Spinal cord (tissue), 10 donors: ENCODE results near the gene ACACA. TPM values are rescaled to one million over a fixed set of nuclear protein-coding genes. Genes with fewer than 3 reads are reported as not detected.
A peak's percentile ranks its signal among the peaks of the same experiment; 100 is the strongest.

Experiments
- DNase-seq, 6 donors: peaks; one replicate each; pipeline versions ENCODE4 v3.0.0 to v3.0.0-alpha.2; 2013 to 2015; ENCODE audit warnings: low spot score in 6 of 6, low read depth in 4 of 6
- H3K27ac ChIP-seq: one replicate; pipeline ENCODE4 v1.5.1; 2013; ENCODE audit warnings: low read depth, low read length, control low read depth
- H3K27me3 ChIP-seq: one replicate; pipeline ENCODE4 v1.6.1; 2013; ENCODE audit warnings: low read length; ENCODE audit not compliant: control insufficient read depth, insufficient read depth
- H3K36me3 ChIP-seq: one replicate; pipeline ENCODE4 v1.6.1; 2013; ENCODE audit warnings: low read length; ENCODE audit not compliant: control insufficient read depth, insufficient read depth
- H3K4me1 ChIP-seq: one replicate; pipeline ENCODE4 v1.6.1; 2013; ENCODE audit warnings: low read length; ENCODE audit not compliant: control insufficient read depth, insufficient read depth
- H3K4me3 ChIP-seq: one replicate; pipeline ENCODE4 v1.5.1; 2013; ENCODE audit warnings: low read depth, low read length, control low read depth
- H3K9me3 ChIP-seq: one replicate; pipeline ENCODE4 v1.6.1; 2013; ENCODE audit warnings: low read length; ENCODE audit not compliant: control insufficient read depth, insufficient read depth
- WGBS: methylation state at CpG from one replicate; pipeline ENCODE4 v1.1.5; 2013; ENCODE audit warnings: missing lambda C conversion rate; ENCODE audit not compliant: insufficient coverage; 5-methylcytosine and 5-hydroxymethylcytosine counted together
- polyA plus RNA-seq, 2 donors: library from polyadenylated mRNA; unstranded; fragments of 120-200 nt; gene quantifications; one replicate each; pipeline ENCODE4 v1.2.1, GENCODE V29; 2013; ENCODE audit not compliant: insufficient read length in 2 of 2
- total RNA-seq, 2 donors: library from RNA; depleted of rRNA in 1 of 2; stranded (reverse); fragments of 120-200 nt in 1 of 2; fragments of >200 nt in 1 of 2; gene quantifications; one replicate each; pipeline versions ENCODE4 v1.2.3 to v1.2.4, GENCODE V29; 2013 to 2014
- donor health status: healthy.

ACACA gene
- total and polyA plus RNA-seq, 4 donors = 62.3 to 94.4 (median 80.5) TPM

- no peak overlapping the region for H3K4me3 ChIP-seq
- no peak overlapping the region for H3K27ac ChIP-seq
- peaks cover 13% of the 10 kb centered on the region for H3K27me3 ChIP-seq
- 49% methylated on average over 9 of the region's 25 CpGs for WGBS
- DNase-seq = peak in 1 of 6 donors; percentile 85
- H3K9me3 ChIP-seq = no peaks in the 10 kb centered on the region
- H3K4me1 ChIP-seq = peaks cover 23% of the 10 kb centered on the region
- peaks cover 3% of the 10 kb centered on the region for H3K36me3 ChIP-seq
Measured at GRCh38 chr17:37066322-37067255, 340.0 kb downstream of the ACACA start.

- Histone ChIP-seq H3K9me3 (no peaks in the 10 kb centered on the region), H3K4me1 (peaks cover 23% of the 10 kb centered on the region), H3K27me3 (peaks cover 13% of the 10 kb centered on the region), H3K4me3 (no peak overlapping the region), H3K36me3 (peaks cover 3% of the 10 kb centered on the region), H3K27ac (no peak overlapping the region)
- WGBS = 58% methylated on average over 21 of the region's 23 CpGs
- DNase-seq = no peak
Measured at GRCh38 chr17:37065486-37066321, 340.9 kb downstream of the ACACA start.

GRCh38 chr17:37064956-37065355 lies 341.7 kb downstream of the ACACA start:
- Histone ChIP-seq H3K27ac (no peak overlapping the region), H3K4me1 (peaks cover 23% of the 10 kb centered on the region), H3K36me3 (peaks cover 3% of the 10 kb centered on the region), H3K9me3 (no peaks in the 10 kb centered on the region), H3K4me3 (no peak overlapping the region), H3K27me3 (peaks cover 13% of the 10 kb centered on the region)
- WGBS = 54% methylated on average over 8 of the region's 8 CpGs
- peak in 1 of 6 donors; percentile 43 for DNase-seq

GRCh38 chr17:37064206-37064605 lies 342.4 kb downstream of the ACACA start:
- Histone ChIP-seq H3K27me3 (peaks cover 13% of the 10 kb centered on the region), H3K9me3 (no peaks in the 10 kb centered on the region), H3K4me3 (no peak overlapping the region), H3K4me1 (peaks cover 23% of the 10 kb centered on the region), H3K36me3 (peaks cover 3% of the 10 kb centered on the region), H3K27ac (no peak overlapping the region)
- 52% methylated on average over 5 of the region's 11 CpGs for WGBS
- no peak for DNase-seq

GRCh38 chr17:37062021-37062420 lies 344.6 kb downstream of the ACACA start:
- Histone ChIP-seq H3K27me3 (peaks cover 11% of the 10 kb centered on the region), H3K4me1 (peaks cover 23% of the 10 kb centered on the region), H3K9me3 (no peaks in the 10 kb centered on the region), H3K36me3 (peaks cover 3% of the 10 kb centered on the region), H3K4me3 (no peak overlapping the region), H3K27ac (no peak overlapping the region)
- DNase-seq = no peak
- 57% methylated on average over 8 of the region's 9 CpGs for WGBS

GRCh38 chr17:37060928-37061327 lies 345.7 kb downstream of the ACACA start:
- no peaks in the 10 kb centered on the region for H3K9me3 ChIP-seq
- DNase-seq = no peak
- WGBS = 83% methylated on average over 1 of the region's 7 CpGs

DNA sequence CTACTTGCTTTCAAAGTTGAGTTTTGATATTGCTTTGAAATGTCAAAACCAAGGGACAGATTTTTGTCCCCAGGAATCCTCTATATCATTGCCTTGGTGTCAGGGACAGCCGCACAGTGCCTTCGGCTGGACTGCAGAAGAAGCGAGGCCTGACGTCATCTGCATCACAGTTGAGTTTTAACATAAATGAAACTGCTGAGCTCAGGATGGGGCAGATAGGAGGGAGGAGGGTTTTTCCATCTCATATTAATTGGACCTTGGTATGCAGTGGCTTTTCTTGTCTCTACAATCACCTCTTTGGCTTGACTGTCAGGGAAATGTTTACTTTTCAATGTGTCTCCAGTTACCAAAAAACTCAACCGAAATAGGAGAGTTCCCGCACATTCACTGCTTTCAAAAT lies 346.5 kb downstream of the ACACA start:
- H3K27ac ChIP-seq = no peak overlapping the region
- H3K9me3 ChIP-seq = no peaks in the 10 kb centered on the region
- H3K4me3 ChIP-seq = no peak overlapping the region
- peaks cover 7% of the 10 kb centered on the region for H3K4me1 ChIP-seq
- no peak for DNase-seq
- peaks cover 5% of the 10 kb centered on the region for H3K36me3 ChIP-seq
- WGBS = 92% methylated on average over 6 of the region's 6 CpGs
- no peaks in the 10 kb centered on the region for H3K27me3 ChIP-seq

More at GRCh38 chr17:37060928-37061327, 345.7 kb downstream of the ACACA start:
- no peak overlapping the region for H3K27ac ChIP-seq
- peaks cover 15% of the 10 kb centered on the region for H3K4me1 ChIP-seq
- no peak overlapping the region for H3K4me3 ChIP-seq
- H3K36me3 ChIP-seq = peaks cover 5% of the 10 kb centered on the region
- H3K27me3 ChIP-seq = peaks cover 3% of the 10 kb centered on the region

DNA sequence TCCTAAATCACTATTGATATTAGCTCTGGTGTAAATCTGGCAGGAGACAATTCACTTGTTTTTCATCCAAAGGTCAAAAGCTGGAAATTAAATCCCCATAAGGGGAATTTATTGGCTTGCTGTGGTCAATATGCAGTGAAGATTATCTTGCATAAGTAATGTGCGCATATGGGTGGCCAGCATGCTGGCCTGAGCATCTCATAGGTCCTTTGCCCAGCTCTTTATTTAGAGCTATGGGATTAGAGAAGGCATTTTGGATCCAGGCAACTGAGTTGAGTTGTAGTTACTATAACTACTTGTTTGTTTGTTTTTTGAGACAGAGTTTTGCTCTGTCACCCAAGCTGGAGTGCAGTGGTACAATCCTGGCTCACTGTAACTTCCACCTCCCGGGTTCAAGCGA lies 347.1 kb downstream of the ACACA start:
- H3K4me3 ChIP-seq = no peak overlapping the region
- H3K9me3 ChIP-seq = no peaks in the 10 kb centered on the region
- 100% methylated on average over 1 of the region's 3 CpGs for WGBS
- H3K27me3 ChIP-seq = no peaks in the 10 kb centered on the region
- H3K36me3 ChIP-seq = peaks cover 6% of the 10 kb centered on the region
- H3K4me1 ChIP-seq = peaks cover 3% of the 10 kb centered on the region
- no peak overlapping the region for H3K27ac ChIP-seq
- no peak for DNase-seq

DNA sequence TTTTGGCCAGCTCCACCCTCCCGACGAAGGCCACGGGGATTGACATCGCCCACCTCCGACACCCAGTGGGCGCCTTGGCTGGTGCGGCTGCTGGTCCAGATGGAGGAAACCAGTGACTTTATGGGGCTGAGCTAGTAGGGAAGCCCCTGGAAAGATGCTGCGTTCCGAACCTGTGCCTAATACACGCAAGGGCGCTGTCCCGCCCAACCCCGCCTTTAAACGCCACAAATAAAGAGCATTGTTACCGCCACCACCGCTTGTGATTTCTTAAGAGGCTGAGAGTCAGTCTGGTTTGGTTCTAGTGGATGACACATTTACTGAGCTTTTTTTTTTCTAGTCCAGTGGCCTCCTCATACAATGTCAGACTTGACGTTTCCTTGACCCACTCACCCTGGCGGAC lies 350.0 kb downstream of the ACACA start:
- Histone ChIP-seq H3K4me1 (no peaks in the 10 kb centered on the region), H3K4me3 (no peak overlapping the region), H3K9me3 (no peaks in the 10 kb centered on the region), H3K36me3 (peaks cover 7% of the 10 kb centered on the region), H3K27me3 (no peaks in the 10 kb centered on the region), H3K27ac (no peak overlapping the region)
- DNase-seq = no peak
- WGBS = 98% methylated on average over 15 of the region's 18 CpGs
